ENCODE results near the gene TPRX1. TPM values are rescaled to one million over a fixed set of nuclear protein-coding genes. Genes with fewer than 3 reads are reported as not detected.
A peak's percentile ranks its signal among the peaks of the same experiment; 100 is the strongest.

The TPRX1 gene
- total and polyA plus RNA-seq, 2 of the 4 experiments (the other 2 are of a cell fraction): not detected

DNA sequence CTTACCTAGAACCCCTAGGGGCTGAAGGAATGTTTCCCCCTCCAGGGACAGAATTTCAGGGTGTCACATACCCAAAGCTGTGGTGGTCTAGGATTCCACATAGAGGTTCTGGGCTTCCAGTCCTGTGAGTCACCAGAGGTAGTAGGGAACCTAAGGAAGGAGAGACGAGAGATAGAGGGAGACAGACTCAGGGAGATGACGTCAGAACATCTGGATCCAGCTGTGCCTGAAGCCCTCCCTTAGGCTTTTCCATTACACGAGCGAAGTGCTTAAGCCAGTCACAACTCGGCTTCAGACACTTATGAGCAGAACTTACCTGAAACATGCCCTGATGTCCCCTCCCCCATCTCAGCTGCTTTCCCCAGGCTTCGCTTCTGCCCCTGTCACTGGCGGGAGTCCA, 37.7 kb downstream of the TPRX1 start:
- Histone ChIP-seq H4K5ac (ENCODE audit: low read depth, low read length) (no peak overlapping the region), H3K36me3 (ENCODE audit: control insufficient read depth, insufficient read depth, low read length) (no peaks in the 10 kb centered on the region), H3K14ac (replicated peaks; ENCODE audit: low read depth, low read length) (no peak overlapping the region), H3K56ac (ENCODE audit: extremely low read depth, insufficient read depth, low read length) (no peak overlapping the region), H2AK9ac (replicated peaks; ENCODE audit: low read depth, low read length, poor library complexity) (no peak overlapping the region), H3K4me2 (ENCODE audit: low read depth, low read length) (no peak overlapping the region), H2BK5ac (ENCODE audit: low read depth, low read length, poor library complexity, severe bottlenecking) (no peak overlapping the region), H3K4ac (ENCODE audit: low read depth, low read length) (no peak overlapping the region), H2BK120ac (ENCODE audit: low read depth, low read length) (no peak overlapping the region), H3K27ac (ENCODE audit: insufficient read depth, low read length) (no peak overlapping the region), H2AFZ (replicated peaks; ENCODE audit: low read length, poor library complexity) (peak overlapping the region; percentile 23), H4K8ac (ENCODE audit: low read depth in 2 of 2, low read length in 2 of 2) (no peak overlapping the region), H3K27me3 (ENCODE audit: control insufficient read depth, insufficient read depth, low read length) (peaks cover 9% of the 10 kb centered on the region), H3K9ac (ENCODE audit: low read depth, low read length) (no peak overlapping the region), H3K79me1 (ENCODE audit: low read depth in 1 of 2, low read length in 2 of 2) (no peaks in the 10 kb centered on the region), H4K20me1 (ENCODE audit: insufficient read depth, low read length) (no peaks in the 10 kb centered on the region), H2BK15ac (ENCODE audit: low read depth, low read length) (no peak overlapping the region), H3K4me3 (ENCODE audit: insufficient read depth, low read depth, low read length) (no peak overlapping the region), H4K91ac (ENCODE audit: insufficient read depth, low read depth, low read length) (no peak overlapping the region), H2AK5ac (ENCODE audit: low read depth, low read length) (no peak overlapping the region), H3K9me1 (ENCODE audit: insufficient read depth, low read length) (no peaks in the 10 kb centered on the region; the same call in 1 of the 2 replicates), H2BK20ac (ENCODE audit: low read depth, low read length) (no peak overlapping the region), H3K4me1 (ENCODE audit: control insufficient read depth, insufficient read depth, low read length) (no peaks in the 10 kb centered on the region), H3K9me3 (ENCODE audit: control insufficient read depth, insufficient read depth, low read length) (no peaks in the 10 kb centered on the region), H3K23ac (ENCODE audit: low read depth, low read length) (no peak overlapping the region), H3K18ac (ENCODE audit: low read depth, low read length) (no peak overlapping the region)
- dilution Hi-C loops (cut with HindIII; ENCODE audit: low sequenced_read_pairs, unreplicated experiment) (no loop called here), in situ Hi-C loops (cut with MboI; ENCODE audit: low sequenced_read_pairs) (no loop called here), intact Hi-C loops (cut with micrococcal nuclease) (loop anchor here (1.0 kb wide), 2 partner anchors 22 to 97 kb away; no protein-coding TSS in a partner anchor)
- DNase-seq (no peak), ATAC-seq (ENCODE audit: low read depth) (no peak)
- 85% methylated on average over 5 of the region's 7 CpGs; no CpG with 5 or more reads in 1 of the 2 experiments for WGBS, 2 experiments (ENCODE audit: extremely low coverage in 2 of 2, insufficient read length in 1 of 2)
- CTCF ChIA-PET: interaction anchor here (1.0 kb wide), 1 partner anchor 21 kb away, joined by 3 read pairs; the partner anchor contains the start of gene NOP53
- BruUV-seq (replicated peaks): no TSS peak
- POLR2A ChIA-PET (ENCODE audit: unreplicated experiment): no interaction called here
- no peak for TF ChIP-seq RFX5 (IDR thresholded peaks at IDR 0.05; ENCODE audit: low read depth, low read length)
- TF ChIP-seq SMC3 (IDR thresholded peaks at IDR 0.05; ENCODE audit: low read depth, low read length): no peak
- TF ChIP-seq, protein P1, sequence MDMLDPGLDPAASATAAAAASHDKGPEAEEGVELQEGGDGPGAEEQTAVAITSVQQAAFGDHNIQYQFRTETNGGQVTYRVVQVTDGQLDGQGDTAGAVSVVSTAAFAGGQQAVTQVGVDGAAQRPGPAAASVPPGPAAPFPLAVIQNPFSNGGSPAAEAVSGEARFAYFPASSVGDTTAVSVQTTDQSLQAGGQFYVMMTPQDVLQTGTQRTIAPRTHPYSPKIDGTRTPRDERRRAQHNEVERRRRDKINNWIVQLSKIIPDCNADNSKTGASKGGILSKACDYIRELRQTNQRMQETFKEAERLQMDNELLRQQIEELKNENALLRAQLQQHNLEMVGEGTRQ (IDR thresholded peaks at IDR 0.05; ENCODE audit: low read depth, low read length): no peak
- TF ChIP-seq, protein P2, sequence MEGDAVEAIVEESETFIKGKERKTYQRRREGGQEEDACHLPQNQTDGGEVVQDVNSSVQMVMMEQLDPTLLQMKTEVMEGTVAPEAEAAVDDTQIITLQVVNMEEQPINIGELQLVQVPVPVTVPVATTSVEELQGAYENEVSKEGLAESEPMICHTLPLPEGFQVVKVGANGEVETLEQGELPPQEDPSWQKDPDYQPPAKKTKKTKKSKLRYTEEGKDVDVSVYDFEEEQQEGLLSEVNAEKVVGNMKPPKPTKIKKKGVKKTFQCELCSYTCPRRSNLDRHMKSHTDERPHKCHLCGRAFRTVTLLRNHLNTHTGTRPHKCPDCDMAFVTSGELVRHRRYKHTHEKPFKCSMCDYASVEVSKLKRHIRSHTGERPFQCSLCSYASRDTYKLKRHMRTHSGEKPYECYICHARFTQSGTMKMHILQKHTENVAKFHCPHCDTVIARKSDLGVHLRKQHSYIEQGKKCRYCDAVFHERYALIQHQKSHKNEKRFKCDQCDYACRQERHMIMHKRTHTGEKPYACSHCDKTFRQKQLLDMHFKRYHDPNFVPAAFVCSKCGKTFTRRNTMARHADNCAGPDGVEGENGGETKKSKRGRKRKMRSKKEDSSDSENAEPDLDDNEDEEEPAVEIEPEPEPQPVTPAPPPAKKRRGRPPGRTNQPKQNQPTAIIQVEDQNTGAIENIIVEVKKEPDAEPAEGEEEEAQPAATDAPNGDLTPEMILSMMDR (conservative IDR thresholded peaks at IDR 0.05; ENCODE audit: low read depth, low read length): no peak
- no peak for TF ChIP-seq MXI1 (IDR thresholded peaks at IDR 0.05; ENCODE audit: borderline replicate concordance, low read depth, low read length)
- no peak for TF ChIP-seq POLR2A (IDR thresholded peaks at IDR 0.05; ENCODE audit: low read depth, low read length)
- TF ChIP-seq MAZ (IDR thresholded peaks at IDR 0.05; ENCODE audit: borderline replicate concordance, low read depth, low read length): no peak
- TF ChIP-seq ELK1 (IDR thresholded peaks at IDR 0.05; ENCODE audit: borderline replicate concordance, low read depth, low read length): no peak
- no peak for TF ChIP-seq FOS (IDR thresholded peaks at IDR 0.05; ENCODE audit: low read depth, low read length)
- no peak for TF ChIP-seq NFE2L2 (IDR thresholded peaks at IDR 0.05; ENCODE audit: low read depth, low read length)
- no peak for TF ChIP-seq BHLHE40 (IDR thresholded peaks at IDR 0.05; ENCODE audit: low read depth, low read length)
- no peak for TF ChIP-seq CHD1 (IDR thresholded peaks at IDR 0.05; ENCODE audit: low read depth, low read length)

Data from IMR-90 (cell line).